WTC11 (cell line): Measurements from ENCODE around the gene ZNF683. TPM values are rescaled to one million over a fixed set of nuclear protein-coding genes. Genes with fewer than 3 reads are reported as not detected.

Source experiments
- ATAC-seq: fragments of 200-7000 bp; cut with Tn5 transposase; 2 replicates; pipeline ENCODE4 v1.10.0; 2021; ENCODE audit warnings: mild to moderate bottlenecking, moderate library complexity
- CTCF ChIA-PET: fragments of 300-600 bp; sonication (Branson Sonifier 250); formaldehyde crosslinking; loops from one replicate; lab custom pipeline; 2021; ENCODE audit warnings: antibody characterized with exemption; lab: Charles Lee
- POLR2A ChIA-PET: fragments of 350-600 bp; sonication (Branson Sonifier 250); formaldehyde crosslinking; loops from one replicate; lab custom pipeline; 2021; ENCODE audit warnings: antibody characterized with exemption; lab: Charles Lee
- DNase-seq: peaks from one replicate; pipeline ENCODE4 v3.0.0; 2021; ENCODE audit warnings: low spot score
- H3K27ac Mint-ChIP-seq: 2 replicates; pipeline ENCODE4 v1.8.0; 2021; ENCODE audit warnings: mixed read lengths
- H3K27me3 Mint-ChIP-seq: 2 replicates; pipeline ENCODE4 v1.8.0; 2021; ENCODE audit warnings: low read depth, mild to moderate bottlenecking, moderate library complexity, mixed read lengths
- H3K36me3 Mint-ChIP-seq: 2 replicates; pipeline ENCODE4 v1.8.0; 2021; ENCODE audit warnings: mixed read lengths
- H3K4me1 Mint-ChIP-seq: 2 replicates; pipeline ENCODE4 v1.8.0; 2022; ENCODE audit warnings: mixed read lengths
- H3K4me3 Mint-ChIP-seq: 2 replicates; pipeline ENCODE4 v1.8.0; 2021; ENCODE audit warnings: mild to moderate bottlenecking, moderate library complexity, mixed read lengths
- H3K9me3 Mint-ChIP-seq: 2 replicates; pipeline ENCODE4 v1.8.0; 2021; ENCODE audit warnings: mixed read lengths
- ATF3 ChIP-seq: sonication (generic); formaldehyde crosslinking; conservative IDR thresholded peaks from 2 replicates; pipeline ENCODE4 v1.8.1; 2022; ENCODE audit warnings: mild to moderate bottlenecking, missing genetic modification reagents
- CBFB ChIP-seq: sonication (generic); formaldehyde crosslinking; IDR thresholded peaks from 2 replicates; pipeline ENCODE4 v1.8.1; 2022; ENCODE audit warnings: mild to moderate bottlenecking, low read depth, missing genetic modification reagents
- E2F5 ChIP-seq: sonication (generic); formaldehyde crosslinking; IDR thresholded peaks from 2 replicates; pipeline ENCODE4 v1.8.1; 2022; ENCODE audit warnings: mild to moderate bottlenecking, moderate library complexity, missing genetic modification reagents
- EMX1 ChIP-seq: fragments of 250-450 bp; sonication (Bioruptor Pico); IDR thresholded peaks from 2 replicates; pipeline ENCODE4 v1.8.0; 2021; ENCODE audit warnings: mild to moderate bottlenecking
- ETV6 ChIP-seq: sonication (generic); formaldehyde crosslinking; IDR thresholded peaks from 2 replicates; pipeline ENCODE4 v1.8.1; 2022; ENCODE audit warnings: mild to moderate bottlenecking, missing genetic modification reagents
- HMGA2 ChIP-seq: fragments of 250-450 bp; sonication (Bioruptor Pico); IDR thresholded peaks from 2 replicates; pipeline ENCODE4 v1.4.0; 2021; ENCODE audit warnings: mild to moderate bottlenecking, moderate library complexity
- JUN ChIP-seq: sonication (generic); formaldehyde crosslinking; IDR thresholded peaks from 2 replicates; pipeline ENCODE4 v1.8.0; 2023; ENCODE audit warnings: mild to moderate bottlenecking, missing genetic modification reagents
- MLX ChIP-seq: sonication (generic); formaldehyde crosslinking; IDR thresholded peaks from 2 replicates; pipeline ENCODE4 v1.8.1; 2023; ENCODE audit warnings: mild to moderate bottlenecking, missing genetic modification reagents, moderate library complexity
- NFATC4 ChIP-seq: fragments of 250-450 bp; sonication (Bioruptor Pico); IDR thresholded peaks from 2 replicates; pipeline ENCODE4 v1.9.0; 2021; ENCODE audit warnings: mild to moderate bottlenecking
- SMAD4 ChIP-seq: sonication (generic); formaldehyde crosslinking; IDR thresholded peaks from 2 replicates; pipeline ENCODE4 v1.8.0; 2022; ENCODE audit warnings: mild to moderate bottlenecking, missing genetic modification reagents
- SOX15 ChIP-seq: fragments of 250-450 bp; sonication (Bioruptor Pico); IDR thresholded peaks from 2 replicates; pipeline ENCODE4 v1.9.0; 2021; ENCODE audit warnings: mild to moderate bottlenecking
- SP1 ChIP-seq: sonication (generic); formaldehyde crosslinking; conservative IDR thresholded peaks from 2 replicates; pipeline ENCODE4 v1.8.1; 2022; ENCODE audit warnings: missing genetic modification reagents
- TEAD4 ChIP-seq: sonication (generic); formaldehyde crosslinking; IDR thresholded peaks from 2 replicates; pipeline ENCODE4 v1.8.0; 2022; ENCODE audit warnings: mild to moderate bottlenecking, missing genetic modification reagents
- TP53 ChIP-seq: sonication (generic); formaldehyde crosslinking; IDR thresholded peaks from 2 replicates; pipeline ENCODE4 v1.8.1; 2023; ENCODE audit warnings: mild to moderate bottlenecking, missing genetic modification reagents
- USF2 ChIP-seq: sonication (generic); formaldehyde crosslinking; IDR thresholded peaks from 2 replicates; pipeline ENCODE4 v1.8.1; 2023; ENCODE audit warnings: mild to moderate bottlenecking, missing genetic modification reagents, moderate library complexity
- ZNF219 ChIP-seq: sonication (generic); formaldehyde crosslinking; IDR thresholded peaks from 2 replicates; pipeline ENCODE4 v1.8.0; 2023; ENCODE audit warnings: missing genetic modification reagents, mild to moderate bottlenecking, borderline replicate concordance
- ZNF232 ChIP-seq: sonication (generic); formaldehyde crosslinking; IDR thresholded peaks from 2 replicates; pipeline ENCODE4 v1.8.0; 2022; ENCODE audit warnings: mild to moderate bottlenecking, missing genetic modification reagents
- ZNF425 ChIP-seq: fragments of 250-450 bp; sonication (Bioruptor Pico); conservative IDR thresholded peaks from 2 replicates; pipeline ENCODE4 v1.9.0; 2021; ENCODE audit warnings: mild to moderate bottlenecking
- total RNA-seq: library from RNA; stranded (reverse); gene quantifications from 3 replicates; pipeline ENCODE4 v1.2.3, GENCODE V29; 2021
- TF ChIP-seq, protein P1 (sequence below): sonication (generic); formaldehyde crosslinking; IDR thresholded peaks from 2 replicates; pipeline ENCODE4 v1.8.1; 2022; ENCODE audit warnings: missing genetic modification reagents, borderline replicate concordance
- TF ChIP-seq, protein P2 (sequence below): fragments of 250-450 bp; sonication (Bioruptor Pico); IDR thresholded peaks from 2 replicates; pipeline ENCODE4 v1.9.0; 2021; ENCODE audit warnings: mild to moderate bottlenecking
- TF ChIP-seq, protein P3 (sequence below): sonication (generic); formaldehyde crosslinking; IDR thresholded peaks from 2 replicates; pipeline ENCODE4 v1.8.1; 2022; ENCODE audit warnings: low read depth, mild to moderate bottlenecking, moderate library complexity, missing genetic modification reagents, borderline replicate concordance
- TF ChIP-seq, protein P4 (sequence below): sonication (generic); formaldehyde crosslinking; IDR thresholded peaks from 2 replicates; pipeline ENCODE4 v1.8.0; 2022; ENCODE audit warnings: mild to moderate bottlenecking, missing genetic modification reagents
- TF ChIP-seq, protein P5 (sequence below): fragments of 250-450 bp; sonication (Bioruptor Pico); IDR thresholded peaks from 2 replicates; pipeline ENCODE4 v1.9.0; 2021; ENCODE audit warnings: moderate library complexity, mild to moderate bottlenecking, inconsistent platforms, borderline replicate concordance

The ZNF683 gene
- total RNA-seq, 1 experiment from 2014 or later: not detected

- TF ChIP-seq USF2 (CRISPR knock-in tag) (no peak; the same call in 1 of the 2 replicates), EMX1 (CRISPR knock-in tag) (no peak), TEAD4 (no peak), ETV6 (CRISPR knock-in tag) (peak; percentile 34; the same call in 1 of the 2 replicates), CBFB (CRISPR knock-in tag) (no peak)
- TF ChIP-seq, protein P1, sequence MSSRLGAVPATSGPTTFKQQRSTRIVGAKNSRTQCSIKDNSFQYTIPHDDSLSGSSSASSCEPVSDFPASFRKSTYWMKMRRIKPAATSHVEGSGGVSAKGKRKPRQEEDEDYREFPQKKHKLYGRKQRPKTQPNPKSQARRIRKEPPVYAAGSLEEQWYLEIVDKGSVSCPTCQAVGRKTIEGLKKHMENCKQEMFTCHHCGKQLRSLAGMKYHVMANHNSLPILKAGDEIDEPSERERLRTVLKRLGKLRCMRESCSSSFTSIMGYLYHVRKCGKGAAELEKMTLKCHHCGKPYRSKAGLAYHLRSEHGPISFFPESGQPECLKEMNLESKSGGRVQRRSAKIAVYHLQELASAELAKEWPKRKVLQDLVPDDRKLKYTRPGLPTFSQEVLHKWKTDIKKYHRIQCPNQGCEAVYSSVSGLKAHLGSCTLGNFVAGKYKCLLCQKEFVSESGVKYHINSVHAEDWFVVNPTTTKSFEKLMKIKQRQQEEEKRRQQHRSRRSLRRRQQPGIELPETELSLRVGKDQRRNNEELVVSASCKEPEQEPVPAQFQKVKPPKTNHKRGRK: no peak
Observed at GRCh38 chr1:26409191-26409807, 36.7 kb upstream of the ZNF683 start (continued).

DNA sequence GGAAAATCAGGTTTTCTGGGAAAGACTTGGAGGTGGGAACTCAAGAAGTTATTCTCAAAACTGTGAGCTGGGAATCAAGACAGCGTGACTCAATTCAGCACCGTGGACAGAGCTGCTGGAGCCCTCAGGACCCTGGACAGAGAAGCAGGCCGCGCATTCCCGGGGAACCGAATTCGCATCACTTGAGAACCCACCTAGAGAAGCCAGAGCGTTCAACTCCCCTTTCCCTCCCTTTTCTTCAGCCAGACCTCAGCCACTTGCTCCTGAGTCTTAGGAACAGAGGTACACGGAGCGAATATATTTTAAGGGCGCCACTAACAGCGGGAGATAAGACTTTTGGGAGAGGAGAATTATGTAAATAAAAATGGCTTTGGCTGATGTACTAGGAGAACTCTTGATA, 36.1 kb upstream of the ZNF683 start:
- Mint-ChIP-seq H3K4me3 (peak overlapping the region; percentile 84), H3K9me3 (no peaks in the 10 kb centered on the region), H3K36me3 (peaks cover 25% of the 10 kb centered on the region), H3K27ac (peak overlapping the region; percentile 83), H3K4me1 (peaks cover 32% of the 10 kb centered on the region), H3K27me3 (no peaks in the 10 kb centered on the region; the same call in 1 of the 2 replicates)
- POLR2A ChIA-PET: interaction anchor here (0.6 to 3.2 kb wide), 7 partner anchors 8 to 573 kb away, joined by 3 to 35 read pairs (median 4); partner anchors contain the start of genes HMGN2 and SH3BGRL3
- CTCF ChIA-PET: interaction anchor here (0.9 to 1.9 kb wide), 4 partner anchors 8 to 372 kb away, joined by 3 to 24 read pairs (median 4); partner anchors contain the start of gene CEP85
- ATAC-seq (peak; percentile 11), DNase-seq (peak; percentile 90)
- TF ChIP-seq SOX15 (no peak), TP53 (CRISPR knock-in tag) (peak; percentile 100), ZNF219 (peak; percentile 100), ATF3 (CRISPR knock-in tag) (peak; percentile 93), NFATC4 (CRISPR knock-in tag) (no peak), HMGA2 (CRISPR knock-in tag) (no peak), SMAD4 (CRISPR knock-in tag) (peak; percentile 99), JUN (CRISPR knock-in tag) (peak; percentile 100), ETV6 (CRISPR knock-in tag) (peak; percentile 100), SP1 (CRISPR knock-in tag) (peak; percentile 94), MLX (CRISPR knock-in tag) (peak; percentile 98), ZNF232 (CRISPR knock-in tag) (peak; percentile 100), ZNF425 (CRISPR knock-in tag) (peak; percentile 77; the same call in 1 of the 2 replicates), E2F5 (CRISPR knock-in tag) (peak; percentile 99)
- TF ChIP-seq, protein P2, sequence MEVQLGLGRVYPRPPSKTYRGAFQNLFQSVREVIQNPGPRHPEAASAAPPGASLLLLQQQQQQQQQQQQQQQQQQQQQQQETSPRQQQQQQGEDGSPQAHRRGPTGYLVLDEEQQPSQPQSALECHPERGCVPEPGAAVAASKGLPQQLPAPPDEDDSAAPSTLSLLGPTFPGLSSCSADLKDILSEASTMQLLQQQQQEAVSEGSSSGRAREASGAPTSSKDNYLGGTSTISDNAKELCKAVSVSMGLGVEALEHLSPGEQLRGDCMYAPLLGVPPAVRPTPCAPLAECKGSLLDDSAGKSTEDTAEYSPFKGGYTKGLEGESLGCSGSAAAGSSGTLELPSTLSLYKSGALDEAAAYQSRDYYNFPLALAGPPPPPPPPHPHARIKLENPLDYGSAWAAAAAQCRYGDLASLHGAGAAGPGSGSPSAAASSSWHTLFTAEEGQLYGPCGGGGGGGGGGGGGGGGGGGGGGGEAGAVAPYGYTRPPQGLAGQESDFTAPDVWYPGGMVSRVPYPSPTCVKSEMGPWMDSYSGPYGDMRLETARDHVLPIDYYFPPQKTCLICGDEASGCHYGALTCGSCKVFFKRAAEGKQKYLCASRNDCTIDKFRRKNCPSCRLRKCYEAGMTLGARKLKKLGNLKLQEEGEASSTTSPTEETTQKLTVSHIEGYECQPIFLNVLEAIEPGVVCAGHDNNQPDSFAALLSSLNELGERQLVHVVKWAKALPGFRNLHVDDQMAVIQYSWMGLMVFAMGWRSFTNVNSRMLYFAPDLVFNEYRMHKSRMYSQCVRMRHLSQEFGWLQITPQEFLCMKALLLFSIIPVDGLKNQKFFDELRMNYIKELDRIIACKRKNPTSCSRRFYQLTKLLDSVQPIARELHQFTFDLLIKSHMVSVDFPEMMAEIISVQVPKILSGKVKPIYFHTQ (CRISPR knock-in tag): no peak
- TF ChIP-seq, protein P3, sequence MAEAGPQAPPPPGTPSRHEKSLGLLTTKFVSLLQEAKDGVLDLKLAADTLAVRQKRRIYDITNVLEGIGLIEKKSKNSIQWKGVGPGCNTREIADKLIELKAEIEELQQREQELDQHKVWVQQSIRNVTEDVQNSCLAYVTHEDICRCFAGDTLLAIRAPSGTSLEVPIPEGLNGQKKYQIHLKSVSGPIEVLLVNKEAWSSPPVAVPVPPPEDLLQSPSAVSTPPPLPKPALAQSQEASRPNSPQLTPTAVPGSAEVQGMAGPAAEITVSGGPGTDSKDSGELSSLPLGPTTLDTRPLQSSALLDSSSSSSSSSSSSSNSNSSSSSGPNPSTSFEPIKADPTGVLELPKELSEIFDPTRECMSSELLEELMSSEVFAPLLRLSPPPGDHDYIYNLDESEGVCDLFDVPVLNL (CRISPR knock-in tag): peak; percentile 99
- TF ChIP-seq, protein P4, sequence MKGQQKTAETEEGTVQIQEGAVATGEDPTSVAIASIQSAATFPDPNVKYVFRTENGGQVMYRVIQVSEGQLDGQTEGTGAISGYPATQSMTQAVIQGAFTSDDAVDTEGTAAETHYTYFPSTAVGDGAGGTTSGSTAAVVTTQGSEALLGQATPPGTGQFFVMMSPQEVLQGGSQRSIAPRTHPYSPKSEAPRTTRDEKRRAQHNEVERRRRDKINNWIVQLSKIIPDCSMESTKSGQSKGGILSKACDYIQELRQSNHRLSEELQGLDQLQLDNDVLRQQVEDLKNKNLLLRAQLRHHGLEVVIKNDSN (CRISPR knock-in tag): peak; percentile 95
- TF ChIP-seq, protein P5, sequence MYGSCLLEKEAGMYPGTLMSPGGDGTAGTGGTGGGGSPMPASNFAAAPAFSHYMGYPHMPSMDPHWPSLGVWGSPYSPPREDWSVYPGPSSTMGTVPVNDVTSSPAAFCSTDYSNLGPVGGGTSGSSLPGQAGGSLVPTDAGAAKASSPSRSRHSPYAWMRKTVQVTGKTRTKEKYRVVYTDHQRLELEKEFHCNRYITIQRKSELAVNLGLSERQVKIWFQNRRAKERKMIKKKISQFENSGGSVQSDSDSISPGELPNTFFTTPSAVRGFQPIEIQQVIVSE (CRISPR knock-in tag): no peak
